ENCODE data around the gene GPS1.

GPS1 gene

GRCh38 chr17:82012261-82012639, 39.4 kb upstream of the GPS1 start:
- no peaks in the 10 kb centered on the region for H3K9me3 ChIP-seq (ENCODE audit: control insufficient read depth, insufficient read depth, low read length)
- no peaks in the 10 kb centered on the region for H3K9me2 ChIP-seq (replicated peaks; ENCODE audit: control insufficient read depth, low read length)
- peaks cover 1% of the 10 kb centered on the region for H3K4me1 ChIP-seq (ENCODE audit: control insufficient read depth, low read length)
- no peak overlapping the region for H3K4me3 ChIP-seq (ENCODE audit: low read length)
- H3K27ac ChIP-seq (ENCODE audit: low read depth, low read length): no peak overlapping the region
- no peak overlapping the region for H3K4me2 ChIP-seq (ENCODE audit: low read length)
- H4K20me1 ChIP-seq (ENCODE audit: control insufficient read depth, insufficient read depth, low read depth, low read length): no peaks in the 10 kb centered on the region
- no peaks in the 10 kb centered on the region for H3F3A ChIP-seq (ENCODE audit: control insufficient read depth, insufficient read depth)
- no peaks in the 10 kb centered on the region for H3K36me3 ChIP-seq (ENCODE audit: control insufficient read depth, low read length)
- H3K79me2 ChIP-seq (ENCODE audit: control insufficient read depth, low read length): no peaks in the 10 kb centered on the region
- no peaks in the 10 kb centered on the region for H3K27me3 ChIP-seq (ENCODE audit: control insufficient read depth, low read length)
- TF ChIP-seq CTCF (IDR thresholded peaks at IDR 0.05; ENCODE audit: low read depth, low read length, poor library complexity, severe bottlenecking) (no peak), EZH2phosphoT487 (IDR thresholded peaks at IDR 0.05; ENCODE audit: borderline replicate concordance, low read length) (no peak)

GRCh38 chr17:82012640-82013295, 38.9 kb upstream of the GPS1 start:
- H3K4me3 ChIP-seq (ENCODE audit: low read length): no peak overlapping the region
- no peak for TF ChIP-seq EZH2phosphoT487 (IDR thresholded peaks at IDR 0.05; ENCODE audit: borderline replicate concordance, low read length)
- no peak for TF ChIP-seq CTCF (IDR thresholded peaks at IDR 0.05; ENCODE audit: low read depth, low read length, poor library complexity, severe bottlenecking)
- H3K36me3 ChIP-seq (ENCODE audit: control insufficient read depth, low read length): no peaks in the 10 kb centered on the region; the same call in 1 of the 2 replicates
- no peak overlapping the region for H3K4me2 ChIP-seq (ENCODE audit: low read length)
- H3K4me1 ChIP-seq (ENCODE audit: control insufficient read depth, low read length): peaks cover 6% of the 10 kb centered on the region
- H3F3A ChIP-seq (ENCODE audit: control insufficient read depth, insufficient read depth): no peaks in the 10 kb centered on the region
- H3K27ac ChIP-seq (ENCODE audit: low read depth, low read length): no peak overlapping the region
- H3K27me3 ChIP-seq (ENCODE audit: control insufficient read depth, low read length): no peaks in the 10 kb centered on the region
- no peaks in the 10 kb centered on the region for H3K79me2 ChIP-seq (ENCODE audit: control insufficient read depth, low read length)
- no peaks in the 10 kb centered on the region for H4K20me1 ChIP-seq (ENCODE audit: control insufficient read depth, insufficient read depth, low read depth, low read length)
- no peaks in the 10 kb centered on the region for H3K9me3 ChIP-seq (ENCODE audit: control insufficient read depth, insufficient read depth, low read length)
- H3K9me2 ChIP-seq (replicated peaks; ENCODE audit: control insufficient read depth, low read length): no peaks in the 10 kb centered on the region

- Histone ChIP-seq H3K9me3 (ENCODE audit: control insufficient read depth, insufficient read depth, low read length) (no peaks in the 10 kb centered on the region), H3K27ac (ENCODE audit: low read depth, low read length) (no peak overlapping the region), H3K4me2 (ENCODE audit: low read length) (no peak overlapping the region), H3K4me1 (ENCODE audit: control insufficient read depth, low read length) (peaks cover 6% of the 10 kb centered on the region), H3F3A (ENCODE audit: control insufficient read depth, insufficient read depth) (no peaks in the 10 kb centered on the region; the same call in 1 of the 2 replicates), H3K4me3 (ENCODE audit: low read length) (no peak overlapping the region), H3K27me3 (ENCODE audit: control insufficient read depth, low read length) (no peaks in the 10 kb centered on the region), H4K20me1 (ENCODE audit: control insufficient read depth, insufficient read depth, low read depth, low read length) (no peaks in the 10 kb centered on the region), H3K79me2 (ENCODE audit: control insufficient read depth, low read length) (no peaks in the 10 kb centered on the region), H3K36me3 (ENCODE audit: control insufficient read depth, low read length) (peaks cover 4% of the 10 kb centered on the region), H3K9me2 (replicated peaks; ENCODE audit: control insufficient read depth, low read length) (no peaks in the 10 kb centered on the region)
- TF ChIP-seq CTCF (IDR thresholded peaks at IDR 0.05; ENCODE audit: low read depth, low read length, poor library complexity, severe bottlenecking) (no peak), EZH2phosphoT487 (IDR thresholded peaks at IDR 0.05; ENCODE audit: borderline replicate concordance, low read length) (no peak)
Observed at GRCh38 chr17:82013341-82013740, 38.4 kb upstream of the GPS1 start.

Measured in DOHH2 (cell line).